ENCODE results near the gene SAG.

The SAG gene

GRCh38 chr2:233375490-233376314, 68.1 kb downstream of the SAG start:
- DNase-seq (ENCODE audit: low read depth in 1 of 2, low spot score in 1 of 2) = no peak

- no peak for DNase-seq (ENCODE audit: low read depth in 1 of 2, low spot score in 1 of 2)
Observed at GRCh38 chr2:233379034-233379433, 71.4 kb downstream of the SAG start.

- DNase-seq (ENCODE audit: low read depth in 1 of 2, low spot score in 1 of 2) = no peak
Observed at GRCh38 chr2:233379441-233379840, 71.8 kb downstream of the SAG start.

- no peak for DNase-seq (ENCODE audit: low read depth in 1 of 2, low spot score in 1 of 2)
Observed at GRCh38 chr2:233380132-233380895, 72.7 kb downstream of the SAG start.

- DNase-seq (ENCODE audit: low read depth in 1 of 2, low spot score in 1 of 2) = no peak
Observed at GRCh38 chr2:233380995-233381637, 73.5 kb downstream of the SAG start.

GRCh38 chr2:233381638-233381995, 74.0 kb downstream of the SAG start:
- no peak for DNase-seq (ENCODE audit: low read depth in 1 of 2, low spot score in 1 of 2)

GRCh38 chr2:233384015-233384414, 76.4 kb downstream of the SAG start:
- DNase-seq (ENCODE audit: low read depth in 1 of 2, low spot score in 1 of 2) = no peak

GRCh38 chr2:233384811-233385488, 77.3 kb downstream of the SAG start:
- no peak for DNase-seq (ENCODE audit: low read depth in 1 of 2, low spot score in 1 of 2)

GRCh38 chr2:233385489-233386044, 78.0 kb downstream of the SAG start:
- DNase-seq (ENCODE audit: low read depth in 1 of 2, low spot score in 1 of 2) = no peak

GRCh38 chr2:233386382-233387041, 78.9 kb downstream of the SAG start:
- no peak for DNase-seq (ENCODE audit: low read depth in 1 of 2, low spot score in 1 of 2)

- no peak for DNase-seq (ENCODE audit: low read depth in 1 of 2, low spot score in 1 of 2)
Observed at GRCh38 chr2:233387225-233387624, 79.6 kb downstream of the SAG start.

GRCh38 chr2:233387667-233388528, 80.3 kb downstream of the SAG start:
- no peak for DNase-seq (ENCODE audit: low read depth in 1 of 2, low spot score in 1 of 2)

GRCh38 chr2:233389601-233390125, 82.0 kb downstream of the SAG start:
- no peak for DNase-seq (ENCODE audit: low read depth in 1 of 2, low spot score in 1 of 2)

GRCh38 chr2:233395687-233396086, 88.1 kb downstream of the SAG start:
- DNase-seq (ENCODE audit: low read depth in 1 of 2, low spot score in 1 of 2) = no peak

All from stimulated activated CD4-positive, alpha-beta T cell treated with anti-CD3 and anti-CD28 coated beads, Interleukin-15, amount 100 ng/mL, for 1 hour (primary cell).